Measurements from ENCODE around the gene CGGBP1.

GRCh38 chr3:88031642-88032077, 27.1 kb downstream of the CGGBP1 start:
- TF ChIP-seq CTCF (IDR thresholded peaks at IDR 0.05) = no peak
- no peak for TF ChIP-seq EZH2 (IDR thresholded peaks at IDR 0.05; ENCODE audit: borderline replicate concordance, insufficient read depth, low read depth, low read length, poor library complexity, severe bottlenecking)
